ENCODE results near the gene NRXN3. TPM values are rescaled to one million over a fixed set of nuclear protein-coding genes. Genes with fewer than 3 reads are reported as not detected.

The NRXN3 gene
- total RNA-seq, 6 experiments from 2014 or later = 0.07 to 0.28 (median 0.11) TPM; not detected in 2

GRCh38 chr14:79915406-79915805 lies 1745.2 kb downstream of the NRXN3 start:
- no peaks in the 10 kb centered on the region for H3K36me3 Mint-ChIP-seq (ENCODE audit: low read depth)
- H3K4me1 Mint-ChIP-seq (ENCODE audit: low read depth) = no peaks in the 10 kb centered on the region
- H3K27me3 Mint-ChIP-seq (ENCODE audit: insufficient read depth) = no peaks in the 10 kb centered on the region
- no peak overlapping the region for H3K27ac Mint-ChIP-seq
- no peak overlapping the region for H3K4me3 Mint-ChIP-seq
- H3K9me3 Mint-ChIP-seq = peaks cover 26% of the 10 kb centered on the region
- no peak for DNase-seq
- TF ChIP-seq CTCF (IDR thresholded peaks at IDR 0.05) = no peak

- no peak for TF ChIP-seq CTCF (IDR thresholded peaks at IDR 0.05)
- Mint-ChIP-seq H3K9me3 (peaks cover 32% of the 10 kb centered on the region), H3K27me3 (ENCODE audit: insufficient read depth) (no peaks in the 10 kb centered on the region), H3K27ac (no peak overlapping the region), H3K4me3 (no peak overlapping the region), H3K36me3 (ENCODE audit: low read depth) (no peaks in the 10 kb centered on the region), H3K4me1 (ENCODE audit: low read depth) (no peaks in the 10 kb centered on the region)
- no peak for DNase-seq
Observed at GRCh38 chr14:79916281-79916680, 1746.1 kb downstream of the NRXN3 start.

GRCh38 chr14:79916892-79917291 lies 1746.7 kb downstream of the NRXN3 start:
- no peak overlapping the region for H3K27ac Mint-ChIP-seq
- H3K9me3 Mint-ChIP-seq = peaks cover 32% of the 10 kb centered on the region
- no peak for DNase-seq
- H3K4me3 Mint-ChIP-seq = no peak overlapping the region
- no peaks in the 10 kb centered on the region for H3K4me1 Mint-ChIP-seq (ENCODE audit: low read depth)
- H3K36me3 Mint-ChIP-seq (ENCODE audit: low read depth) = no peaks in the 10 kb centered on the region
- H3K27me3 Mint-ChIP-seq (ENCODE audit: insufficient read depth) = no peaks in the 10 kb centered on the region
- TF ChIP-seq CTCF (IDR thresholded peaks at IDR 0.05) = no peak
